ENCODE data around the gene SLC24A3.

Gene SLC24A3

DNA sequence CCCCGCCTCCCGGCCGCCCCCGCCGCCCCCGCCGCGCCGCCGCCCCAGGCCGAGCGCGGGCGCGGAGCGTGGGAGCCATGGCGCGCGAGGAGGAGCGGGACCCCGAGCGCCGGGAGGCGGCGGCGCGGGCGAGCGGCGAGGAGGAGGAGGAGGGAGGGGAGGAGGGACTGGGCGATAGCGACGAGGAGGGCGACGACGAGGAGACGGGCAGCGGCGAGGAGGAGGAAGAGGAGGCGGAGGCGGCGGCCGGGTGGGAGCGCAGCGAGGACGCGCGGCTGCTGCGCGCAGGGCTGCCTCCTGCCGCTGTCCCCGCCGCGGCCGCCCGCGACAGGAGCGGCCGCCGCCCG is at the start of gene SLC24A3:
Gene SLC24A3, plus strand, starts transcription at position 174 of the 347 bp plus-strand sequence.
- no peak for DNase-seq

GRCh38 chr20:19170148-19170547 is 42.3 kb upstream of the SLC24A3 start:
- DNase-seq = no peak

DNA sequence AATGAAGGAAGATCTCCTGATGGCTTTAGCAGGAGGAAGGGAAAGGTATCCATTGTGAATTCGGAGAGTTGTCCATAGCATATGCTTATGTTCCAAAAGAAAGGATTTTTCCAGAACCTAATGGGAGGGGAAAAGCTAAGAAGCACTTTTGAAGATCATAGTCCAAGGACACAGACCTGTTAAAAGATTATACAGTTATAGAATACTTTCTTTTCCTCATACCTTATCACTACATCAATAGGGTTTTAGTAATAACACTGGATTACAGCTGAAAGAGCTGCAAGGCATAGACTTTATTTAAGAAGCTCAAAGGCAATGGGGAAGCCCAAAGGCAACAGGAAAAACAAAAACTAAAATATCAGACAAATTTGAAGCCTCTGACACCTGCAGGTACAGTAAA is 39.8 kb upstream of the SLC24A3 start:
- DNase-seq = no peak

GRCh38 chr20:19176470-19177052 is 35.9 kb upstream of the SLC24A3 start:
- DNase-seq = no peak

- no peak for DNase-seq
These were observed 30.9 kb upstream of the SLC24A3 start for GRCh38 chr20:19181552-19181951.

GRCh38 chr20:19185083-19185482 is 27.4 kb upstream of the SLC24A3 start:
- no peak for DNase-seq

- no peak for DNase-seq
These were observed 19.1 kb upstream of the SLC24A3 start for GRCh38 chr20:19193349-19193748.

GRCh38 chr20:19205981-19206396 is 6.5 kb upstream of the SLC24A3 start:
- peak; percentile 66 for DNase-seq

- DNase-seq = no peak
These were observed 4.9 kb upstream of the SLC24A3 start for GRCh38 chr20:19207541-19207940.

DNA sequence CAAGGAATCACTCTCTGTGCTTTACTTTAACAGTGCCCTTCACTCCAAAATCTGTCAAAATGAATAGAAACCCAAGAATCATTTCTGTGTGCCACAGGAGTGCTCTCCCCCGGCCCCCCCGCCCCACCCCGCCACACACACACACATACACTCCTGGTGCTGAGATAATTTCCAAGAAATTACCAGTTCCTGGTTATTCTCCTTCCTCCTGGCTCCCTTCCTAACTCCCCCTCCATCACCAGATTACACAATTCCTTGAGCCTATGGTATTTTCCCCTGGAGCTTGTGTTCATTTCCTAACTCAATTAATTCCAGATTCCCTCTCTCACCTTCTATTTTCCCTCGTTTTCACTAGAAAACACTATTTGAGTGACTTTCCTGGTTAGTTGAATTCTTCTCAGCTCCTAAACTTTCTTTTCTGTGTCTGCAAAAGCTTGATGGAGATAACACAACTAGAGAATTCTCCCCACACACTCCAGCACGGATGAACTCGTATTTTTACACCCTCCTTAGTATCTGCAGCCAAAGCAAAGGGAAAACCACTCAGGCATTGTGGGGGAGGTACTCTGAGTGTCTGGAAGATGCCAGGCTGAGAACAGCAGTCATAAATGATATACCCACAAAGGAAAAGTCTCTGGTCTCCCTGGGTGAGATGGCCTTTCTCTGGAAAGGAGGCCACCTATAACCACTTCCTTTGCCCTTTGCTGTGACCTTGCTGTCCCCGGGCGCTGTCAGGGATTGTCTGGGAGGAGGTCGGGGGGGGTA is 1.9 kb upstream of the SLC24A3 start:
- DNase-seq = no peak

DNA sequence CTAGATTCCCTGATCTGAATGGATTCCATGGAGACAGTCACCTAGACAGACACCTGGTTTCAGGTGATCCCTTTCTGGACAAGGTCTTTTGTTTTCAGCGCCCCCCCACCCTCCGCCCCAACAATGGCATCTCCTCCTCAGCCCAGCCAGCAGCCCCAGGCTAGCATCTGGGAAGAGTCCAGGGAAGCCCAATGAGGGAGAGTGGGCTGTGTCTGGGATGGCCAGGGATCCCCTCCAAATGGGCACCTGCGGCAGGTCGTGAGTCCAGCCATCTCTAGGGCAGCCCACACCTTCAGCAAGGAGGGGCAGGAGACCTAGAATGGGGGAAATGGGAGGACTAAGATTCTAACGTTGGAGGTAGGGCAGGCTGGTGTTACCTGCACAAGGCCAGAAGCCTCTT is 1.2 kb upstream of the SLC24A3 start:
- no peak for DNase-seq

DNA sequence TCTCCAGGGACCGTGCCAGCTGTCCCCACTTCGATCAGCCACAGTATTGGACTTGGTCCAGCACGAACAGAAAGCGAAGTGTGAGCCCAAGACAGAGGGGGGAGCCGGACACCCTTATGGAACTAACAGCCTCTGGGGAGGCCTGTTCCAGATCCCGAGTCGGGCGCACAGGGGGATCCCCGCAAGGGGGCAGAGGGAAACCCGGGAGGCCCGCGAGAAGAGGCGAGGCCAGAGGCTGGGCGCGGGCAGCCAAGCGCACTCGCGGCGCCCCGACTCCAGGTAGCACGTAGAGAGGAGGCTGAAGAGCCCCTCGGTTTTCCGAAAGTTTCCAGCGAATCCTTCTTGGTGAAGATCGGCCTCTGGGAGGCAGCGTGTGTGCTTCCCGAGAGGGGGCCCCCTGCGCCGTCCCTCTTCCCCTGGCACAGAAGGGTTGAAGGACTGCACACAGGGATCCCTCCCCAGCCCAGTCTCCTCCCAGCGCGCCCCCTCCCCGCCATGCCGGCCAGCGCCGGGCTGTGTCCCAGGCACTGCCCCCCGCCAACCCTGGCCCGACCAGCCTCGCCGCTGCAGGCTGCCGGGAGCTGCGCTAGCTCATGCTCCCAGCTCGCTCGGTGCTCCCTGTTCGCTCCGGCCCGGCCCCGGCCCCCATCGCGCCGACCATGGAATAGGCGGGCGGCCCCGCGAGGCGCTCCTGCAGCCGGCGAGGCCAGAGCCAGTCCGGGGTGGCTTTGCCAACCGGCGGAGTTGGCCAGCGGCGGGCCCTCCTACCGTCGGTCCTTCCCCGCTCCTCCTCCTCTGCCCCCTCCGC is 577 bp upstream of the SLC24A3 start:
- no peak for DNase-seq

DNA sequence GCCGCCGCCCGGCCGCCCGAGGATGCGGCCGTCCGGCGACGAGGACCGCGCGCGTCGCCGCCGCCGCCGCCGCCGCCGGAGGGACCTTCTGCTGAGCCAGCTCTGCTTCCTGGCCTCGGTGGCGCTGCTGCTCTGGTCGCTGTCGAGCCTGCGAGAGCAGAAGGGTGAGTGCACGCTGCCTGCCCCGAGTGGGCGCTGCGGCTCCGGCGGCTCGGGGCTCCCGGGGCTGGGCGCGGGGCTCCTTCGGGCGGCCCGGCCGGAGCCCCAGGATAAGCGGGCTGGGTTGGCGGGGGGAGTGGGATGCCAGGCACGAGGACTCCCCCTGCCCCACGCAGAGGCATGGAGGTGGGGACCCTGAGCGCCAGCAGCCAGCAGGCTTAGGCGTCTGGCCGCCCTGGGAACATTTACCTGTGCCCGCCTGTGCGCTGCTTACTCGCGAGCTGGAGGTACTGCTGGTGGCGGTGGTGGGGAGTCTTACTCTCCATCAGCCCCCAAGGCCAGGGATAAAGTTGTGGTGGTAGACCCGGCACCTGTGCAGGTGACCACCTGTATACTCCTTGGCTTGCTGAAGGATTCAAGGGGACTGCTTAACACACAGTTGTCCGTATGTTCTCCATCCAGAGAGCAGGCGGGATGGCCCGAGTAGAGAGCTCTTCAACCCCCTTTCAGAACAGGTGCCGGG is 520 bp downstream of the SLC24A3 start:
- peak; percentile 14 for DNase-seq

DNA sequence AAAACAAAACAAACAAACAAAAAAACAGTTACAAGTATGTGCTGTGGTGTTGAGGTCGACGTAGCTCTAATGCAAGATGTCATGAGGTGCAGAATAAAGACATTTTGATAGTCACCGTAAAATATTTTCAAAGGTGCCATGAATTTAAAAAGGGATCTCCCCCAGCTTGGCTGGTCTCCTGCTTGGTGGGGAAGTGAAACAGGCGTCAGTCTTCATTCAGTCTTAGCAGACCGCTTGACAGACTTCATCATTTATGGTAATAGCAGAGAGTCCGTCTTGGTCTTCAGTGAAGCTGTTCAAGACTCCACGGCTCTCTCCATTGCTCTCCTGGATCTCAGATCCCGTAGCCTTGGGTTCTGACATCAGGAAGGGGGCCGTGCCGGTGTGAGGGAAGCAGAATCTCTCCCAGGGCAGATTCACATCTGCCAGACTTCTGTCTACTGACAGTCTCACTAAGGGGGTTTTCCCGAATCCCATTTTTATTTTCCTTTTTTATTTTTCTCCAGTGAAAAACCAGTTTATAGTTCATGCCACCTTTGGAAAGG is 1.6 kb downstream of the SLC24A3 start:
- DNase-seq = no peak

GRCh38 chr20:19218411-19218810 is 6.0 kb downstream of the SLC24A3 start:
- no peak for DNase-seq

- no peak for DNase-seq
These were observed 10.1 kb downstream of the SLC24A3 start for GRCh38 chr20:19222520-19223040.

DNA sequence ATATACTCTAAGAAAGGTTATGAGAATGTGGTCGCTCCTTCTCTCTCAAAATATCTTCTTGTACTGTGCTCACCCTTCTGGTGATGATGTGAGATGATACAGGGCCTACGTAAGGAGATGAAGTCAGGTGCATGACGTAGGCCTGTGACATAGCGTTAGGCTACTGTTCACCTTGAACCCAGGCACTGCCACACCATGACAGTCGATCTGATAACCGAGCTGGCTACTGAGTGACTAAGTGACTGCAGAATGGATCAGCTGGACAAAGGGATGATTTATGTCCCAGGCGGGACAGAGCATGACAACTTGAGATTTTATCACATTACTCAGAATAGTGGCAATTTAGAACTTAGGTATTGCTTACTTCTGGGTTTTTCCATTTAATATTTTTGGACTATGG is 11.2 kb downstream of the SLC24A3 start:
- no peak for DNase-seq

GRCh38 chr20:19231359-19232035 is 19.1 kb downstream of the SLC24A3 start:
- no peak for DNase-seq

DNA sequence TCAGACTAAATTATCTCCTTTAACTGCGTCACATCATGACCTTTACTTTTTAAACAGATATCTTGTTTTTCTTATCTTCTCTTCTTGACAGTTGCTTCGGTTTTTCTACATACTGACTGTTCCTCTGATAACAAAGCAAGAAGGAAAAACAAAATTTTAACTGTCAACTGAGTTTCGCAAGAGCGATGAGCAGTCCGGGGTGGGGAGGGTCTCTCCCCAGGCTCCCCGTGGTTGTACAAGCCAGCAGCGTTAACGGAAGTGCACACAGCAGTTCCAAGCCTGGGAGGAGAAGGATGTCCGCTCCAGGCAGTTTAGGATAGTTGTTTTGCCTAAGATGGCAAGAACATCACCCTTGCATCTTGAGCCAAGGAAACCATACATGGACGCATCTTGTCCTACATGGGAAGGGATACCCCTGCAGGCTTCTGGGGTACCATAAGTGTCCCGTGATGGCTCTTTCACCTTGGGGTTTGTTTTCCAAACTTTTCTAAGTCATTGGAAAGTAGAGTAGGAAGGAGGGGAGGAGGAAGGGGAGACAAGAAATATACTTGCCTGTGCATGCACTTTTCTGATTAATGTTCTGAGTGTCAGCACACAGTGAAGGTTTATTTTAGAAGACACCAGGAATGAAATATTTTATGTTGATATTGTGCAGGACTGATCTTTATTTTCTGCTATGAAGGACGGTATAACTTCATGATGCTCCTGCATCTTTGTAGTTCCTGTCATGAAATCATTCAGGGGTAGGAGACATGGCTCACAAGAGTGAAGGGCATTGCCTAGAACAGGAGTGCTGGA is 20.8 kb downstream of the SLC24A3 start:
- no peak for DNase-seq

GRCh38 chr20:19236371-19237055 is 24.1 kb downstream of the SLC24A3 start:
- no peak for DNase-seq

GRCh38 chr20:19241440-19241839 is 29.0 kb downstream of the SLC24A3 start:
- no peak for DNase-seq

Measured in activated CD4-positive, alpha-beta T cell treated with anti-CD3 and anti-CD28 coated beads, Interleukin-2, amount 50 U/mL, for 16 hours (primary cell).